Panc1 (cell line): ENCODE data around the gene ANO2. TPM values are rescaled to one million over a fixed set of nuclear protein-coding genes. Genes with fewer than 3 reads are reported as not detected.

Source experiments
- ATAC-seq: fragments of 200-7000 bp; cut with Tn5 transposase; 2 replicates; pipeline ENCODE4 v1.9.1; 2020; ENCODE audit warnings: mild to moderate bottlenecking, moderate library complexity
- BruUV-seq: library from RNA; stranded (reverse); fragments of 400-500 nt; replicated peaks from 2 replicates; lab custom pipeline; 2021; lab: Mats Ljungman, UMichigan
- CTCF ChIA-PET: fragments of 300-600 bp; sonication (Branson Sonifier 250); formaldehyde crosslinking; loops from one replicate; lab custom pipeline; 2022; ENCODE audit warnings: antibody characterized with exemption; lab: Charles Lee
- POLR2A ChIA-PET: fragments of 300-600 bp; sonication (Branson Sonifier 250); formaldehyde crosslinking; loops from one replicate; lab custom pipeline; 2022; ENCODE audit warnings: antibody characterized with exemption; lab: Charles Lee
- DNase-seq: peaks from one replicate; pipeline ENCODE4 v3.0.0-alpha.2; 2010; ENCODE audit warnings: low read depth, low spot score
- H3K27ac ChIP-seq: 2 replicates; pipeline ENCODE4 v1.5.1; 2011; ENCODE audit warnings: mild to moderate bottlenecking, low read length, inconsistent platforms
- H3K27me3 ChIP-seq: fragments of 200-500 bp; sonication (Bioruptor generic); 2 replicates; pipeline ENCODE4 v1.6.0; 2014; ENCODE audit warnings: low read length, inconsistent platforms; ENCODE audit not compliant: control insufficient read depth, insufficient read depth
- H3K36me3 ChIP-seq: fragments of 200-500 bp; sonication (Bioruptor generic); 2 replicates; pipeline ENCODE4 v1.5.1; 2014; ENCODE audit warnings: inconsistent platforms, mild to moderate bottlenecking, low read length, moderate library complexity; ENCODE audit not compliant: control insufficient read depth, insufficient read depth
- H3K4me1 ChIP-seq: 2 replicates; pipeline ENCODE4 v1.5.1; 2011; ENCODE audit warnings: inconsistent platforms, mild to moderate bottlenecking, low read length, moderate library complexity; ENCODE audit not compliant: control insufficient read depth, insufficient read depth
- H3K4me3 ChIP-seq, 2 experiments: 2 replicates each; pipeline ENCODE4 v1.5.1; 2011 to 2012; ENCODE audit warnings: low read depth in 2 of 2, low read length in 2 of 2, mild to moderate bottlenecking in 2 of 2, inconsistent platforms in 1 of 2, moderate library complexity in 1 of 2
- H3K9me3 ChIP-seq: fragments of 200-500 bp; sonication (Bioruptor generic); 2 replicates; pipeline ENCODE4 v1.5.1; 2014; ENCODE audit warnings: low read depth, mild to moderate bottlenecking, inconsistent platforms, low read length, moderate library complexity; ENCODE audit not compliant: control insufficient read depth, insufficient read depth
- CTCF ChIP-seq: fragments of 450-650 bp; IDR thresholded peaks from 2 replicates; pipeline ENCODE4 v1.5.1; 2017; ENCODE audit warnings: mild to moderate bottlenecking
- POLR2AphosphoS5 ChIP-seq: IDR thresholded peaks from 2 replicates; pipeline ENCODE4 v1.6.1; 2012; ENCODE audit warnings: mild to moderate bottlenecking, low read depth, low read length, moderate library complexity
- REST ChIP-seq, 2 experiments: IDR thresholded peaks; 2 replicates each; pipeline ENCODE4 v1.6.1; 2011 to 2012; ENCODE audit warnings: low read depth in 2 of 2, control low read depth in 1 of 2, low read length in 1 of 2, mild to moderate bottlenecking in 1 of 2, moderate library complexity in 1 of 2; ENCODE audit not compliant: insufficient read depth in 1 of 2
- SIN3A ChIP-seq: IDR thresholded peaks from 2 replicates; pipeline ENCODE4 v1.6.1; 2012; ENCODE audit warnings: low read depth, mild to moderate bottlenecking, low read length, moderate library complexity, borderline replicate concordance; ENCODE audit not compliant: insufficient read depth
- TCF7L2 ChIP-seq: IDR thresholded peaks from 2 replicates; pipeline ENCODE4 v1.6.1; 2011; ENCODE audit warnings: mild to moderate bottlenecking, low read depth, low read length, inconsistent platforms
- in situ Hi-C: cut with HindIII; loops from 2 replicates; pipeline ENCODE4 v1.10.0; 2016; ENCODE audit warnings: low sequenced_read_pairs, low pct_unique_long_range_greater_than_20kb
- intact Hi-C: fragments of 100-400 bp; cut with micrococcal nuclease; formaldehyde crosslinking; loops from one replicate; pipeline ENCODE4 v1.10.0; 2022; ENCODE audit not compliant: unreplicated experiment
- total RNA-seq: library from RNA; stranded (reverse); gene quantifications from one replicate; pipeline ENCODE4 v1.2.1, GENCODE V29; 2021; ENCODE audit not compliant: unreplicated experiment

ANO2 gene
- total RNA-seq, 1 experiment from 2014 or later = not detected

- no TSS peak for BruUV-seq
- Histone ChIP-seq H3K4me1 (no peaks in the 10 kb centered on the region), H3K27me3 (no peaks in the 10 kb centered on the region; the same call in 1 of the 2 replicates), H3K4me3 (no peak overlapping the region), H3K9me3 (no peaks in the 10 kb centered on the region), H3K36me3 (no peaks in the 10 kb centered on the region), H3K27ac (no peak overlapping the region)
- TF ChIP-seq REST (IDR thresholded peaks at IDR 0.05; ENCODE audit: insufficient read depth in 1 of 2, low read depth in 2 of 2, low read length in 1 of 2) (no peak), SIN3A (no peak), CTCF (no peak), TCF7L2 (no peak), POLR2AphosphoS5 (no peak)
- DNase-seq = no peak
- no peak for ATAC-seq
- intact Hi-C loops = no loop called here
- in situ Hi-C loops = no loop called here
- ChIA-PET POLR2A (no interaction called here), CTCF (no interaction called here)
Measured at GRCh38 chr12:5865397-5865796, 79.7 kb downstream of the ANO2 start.

DNA sequence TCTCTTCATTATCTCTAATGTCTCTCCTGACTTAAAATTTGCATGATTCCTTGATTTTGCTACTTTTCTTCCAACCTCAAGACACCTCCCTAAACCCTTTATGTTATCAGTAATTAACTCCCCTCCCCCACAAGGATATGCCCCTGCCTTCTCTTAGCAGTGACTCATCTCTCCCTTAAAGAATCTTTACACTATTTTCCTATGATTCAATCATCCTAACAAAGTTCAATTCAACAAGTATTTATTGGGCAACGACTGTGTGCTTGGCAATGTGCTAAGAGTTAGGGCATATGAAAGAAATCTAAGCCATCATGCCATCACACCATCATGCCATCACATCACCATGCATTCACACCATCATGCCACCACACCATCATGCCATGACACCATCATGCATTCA is 80.1 kb downstream of the ANO2 start:
- ATAC-seq = no peak
- H3K27me3 ChIP-seq = no peaks in the 10 kb centered on the region; the same call in 1 of the 2 replicates
- POLR2A ChIA-PET = no interaction called here
- DNase-seq = no peak
- BruUV-seq = no TSS peak
- no peaks in the 10 kb centered on the region for H3K4me1 ChIP-seq
- no peak for TF ChIP-seq CTCF
- no peak for TF ChIP-seq POLR2AphosphoS5
- no peak for TF ChIP-seq TCF7L2
- TF ChIP-seq REST (IDR thresholded peaks at IDR 0.05; ENCODE audit: insufficient read depth in 1 of 2, low read depth in 2 of 2, low read length in 1 of 2) = no peak
- no peak for TF ChIP-seq SIN3A
- no peaks in the 10 kb centered on the region for H3K9me3 ChIP-seq
- H3K27ac ChIP-seq = no peak overlapping the region
- no peaks in the 10 kb centered on the region for H3K36me3 ChIP-seq
- intact Hi-C loops = no loop called here
- in situ Hi-C loops = no loop called here
- no peak overlapping the region for H3K4me3 ChIP-seq
- CTCF ChIA-PET = no interaction called here
